ENCODE data around the gene BSPH1. TPM values are rescaled to one million over a fixed set of nuclear protein-coding genes. Genes with fewer than 3 reads are reported as not detected.

The BSPH1 gene
- total and polyA plus RNA-seq, 2 of the 13 experiments (the other 11 are each of a cell fraction or from before 2014, with no cell fraction given), result not detected

DNA sequence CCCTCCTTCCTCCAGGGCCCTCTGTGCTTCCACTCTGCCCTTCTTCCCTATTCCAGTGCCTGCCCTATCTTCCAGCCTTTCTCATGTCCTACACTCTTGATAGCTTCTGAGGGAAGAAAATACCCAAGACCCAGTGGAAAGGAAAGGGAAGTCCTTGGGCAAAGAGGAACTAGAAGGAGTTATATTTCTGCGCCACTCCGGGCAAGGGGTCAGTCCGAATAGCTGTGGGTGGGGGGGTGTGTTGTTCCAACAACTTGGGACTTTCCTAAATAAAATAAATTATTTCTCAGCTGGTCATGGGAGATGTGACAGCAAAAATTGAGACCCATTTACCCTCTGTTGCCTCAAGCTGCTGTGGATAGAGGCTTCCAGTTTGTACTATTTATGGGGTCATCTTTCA, 28.7 kb upstream of the BSPH1 start (continued):
- TF ChIP-seq, protein P1, sequence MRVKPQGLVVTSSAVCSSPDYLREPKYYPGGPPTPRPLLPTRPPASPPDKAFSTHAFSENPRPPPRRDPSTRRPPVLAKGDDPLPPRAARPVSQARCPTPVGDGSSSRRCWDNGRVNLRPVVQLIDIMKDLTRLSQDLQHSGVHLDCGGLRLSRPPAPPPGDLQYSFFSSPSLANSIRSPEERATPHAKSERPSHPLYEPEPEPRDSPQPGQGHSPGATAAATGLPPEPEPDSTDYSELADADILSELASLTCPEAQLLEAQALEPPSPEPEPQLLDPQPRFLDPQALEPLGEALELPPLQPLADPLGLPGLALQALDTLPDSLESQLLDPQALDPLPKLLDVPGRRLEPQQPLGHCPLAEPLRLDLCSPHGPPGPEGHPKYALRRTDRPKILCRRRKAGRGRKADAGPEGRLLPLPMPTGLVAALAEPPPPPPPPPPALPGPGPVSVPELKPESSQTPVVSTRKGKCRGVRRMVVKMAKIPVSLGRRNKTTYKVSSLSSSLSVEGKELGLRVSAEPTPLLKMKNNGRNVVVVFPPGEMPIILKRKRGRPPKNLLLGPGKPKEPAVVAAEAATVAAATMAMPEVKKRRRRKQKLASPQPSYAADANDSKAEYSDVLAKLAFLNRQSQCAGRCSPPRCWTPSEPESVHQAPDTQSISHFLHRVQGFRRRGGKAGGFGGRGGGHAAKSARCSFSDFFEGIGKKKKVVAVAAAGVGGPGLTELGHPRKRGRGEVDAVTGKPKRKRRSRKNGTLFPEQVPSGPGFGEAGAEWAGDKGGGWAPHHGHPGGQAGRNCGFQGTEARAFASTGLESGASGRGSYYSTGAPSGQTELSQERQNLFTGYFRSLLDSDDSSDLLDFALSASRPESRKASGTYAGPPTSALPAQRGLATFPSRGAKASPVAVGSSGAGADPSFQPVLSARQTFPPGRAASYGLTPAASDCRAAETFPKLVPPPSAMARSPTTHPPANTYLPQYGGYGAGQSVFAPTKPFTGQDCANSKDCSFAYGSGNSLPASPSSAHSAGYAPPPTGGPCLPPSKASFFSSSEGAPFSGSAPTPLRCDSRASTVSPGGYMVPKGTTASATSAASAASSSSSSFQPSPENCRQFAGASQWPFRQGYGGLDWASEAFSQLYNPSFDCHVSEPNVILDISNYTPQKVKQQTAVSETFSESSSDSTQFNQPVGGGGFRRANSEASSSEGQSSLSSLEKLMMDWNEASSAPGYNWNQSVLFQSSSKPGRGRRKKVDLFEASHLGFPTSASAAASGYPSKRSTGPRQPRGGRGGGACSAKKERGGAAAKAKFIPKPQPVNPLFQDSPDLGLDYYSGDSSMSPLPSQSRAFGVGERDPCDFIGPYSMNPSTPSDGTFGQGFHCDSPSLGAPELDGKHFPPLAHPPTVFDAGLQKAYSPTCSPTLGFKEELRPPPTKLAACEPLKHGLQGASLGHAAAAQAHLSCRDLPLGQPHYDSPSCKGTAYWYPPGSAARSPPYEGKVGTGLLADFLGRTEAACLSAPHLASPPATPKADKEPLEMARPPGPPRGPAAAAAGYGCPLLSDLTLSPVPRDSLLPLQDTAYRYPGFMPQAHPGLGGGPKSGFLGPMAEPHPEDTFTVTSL (CRISPR knock-in tag; IDR thresholded peaks at IDR 0.05; ENCODE audit: borderline replicate concordance), result no peak
- TF ChIP-seq, protein P2, sequence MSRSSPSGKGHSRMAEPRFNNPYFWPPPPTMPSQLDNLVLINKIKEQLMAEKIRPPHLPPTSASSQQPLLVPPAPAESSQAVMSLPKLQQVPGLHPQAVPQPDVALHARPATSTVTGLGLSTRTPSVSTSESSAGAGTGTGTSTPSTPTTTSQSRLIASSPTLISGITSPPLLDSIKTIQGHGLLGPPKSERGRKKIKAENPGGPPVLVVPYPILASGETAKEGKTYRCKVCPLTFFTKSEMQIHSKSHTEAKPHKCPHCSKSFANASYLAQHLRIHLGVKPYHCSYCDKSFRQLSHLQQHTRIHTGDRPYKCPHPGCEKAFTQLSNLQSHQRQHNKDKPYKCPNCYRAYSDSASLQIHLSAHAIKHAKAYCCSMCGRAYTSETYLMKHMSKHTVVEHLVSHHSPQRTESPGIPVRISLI (CRISPR knock-in tag; IDR thresholded peaks at IDR 0.05; ENCODE audit: borderline replicate concordance), result no peak
- no peak for TF ChIP-seq GABPB1 (CRISPR knock-in tag; IDR thresholded peaks at IDR 0.05)
- no peak for TF ChIP-seq BORCS8-MEF2B (CRISPR knock-in tag; IDR thresholded peaks at IDR 0.05)
- TF ChIP-seq, protein P3, sequence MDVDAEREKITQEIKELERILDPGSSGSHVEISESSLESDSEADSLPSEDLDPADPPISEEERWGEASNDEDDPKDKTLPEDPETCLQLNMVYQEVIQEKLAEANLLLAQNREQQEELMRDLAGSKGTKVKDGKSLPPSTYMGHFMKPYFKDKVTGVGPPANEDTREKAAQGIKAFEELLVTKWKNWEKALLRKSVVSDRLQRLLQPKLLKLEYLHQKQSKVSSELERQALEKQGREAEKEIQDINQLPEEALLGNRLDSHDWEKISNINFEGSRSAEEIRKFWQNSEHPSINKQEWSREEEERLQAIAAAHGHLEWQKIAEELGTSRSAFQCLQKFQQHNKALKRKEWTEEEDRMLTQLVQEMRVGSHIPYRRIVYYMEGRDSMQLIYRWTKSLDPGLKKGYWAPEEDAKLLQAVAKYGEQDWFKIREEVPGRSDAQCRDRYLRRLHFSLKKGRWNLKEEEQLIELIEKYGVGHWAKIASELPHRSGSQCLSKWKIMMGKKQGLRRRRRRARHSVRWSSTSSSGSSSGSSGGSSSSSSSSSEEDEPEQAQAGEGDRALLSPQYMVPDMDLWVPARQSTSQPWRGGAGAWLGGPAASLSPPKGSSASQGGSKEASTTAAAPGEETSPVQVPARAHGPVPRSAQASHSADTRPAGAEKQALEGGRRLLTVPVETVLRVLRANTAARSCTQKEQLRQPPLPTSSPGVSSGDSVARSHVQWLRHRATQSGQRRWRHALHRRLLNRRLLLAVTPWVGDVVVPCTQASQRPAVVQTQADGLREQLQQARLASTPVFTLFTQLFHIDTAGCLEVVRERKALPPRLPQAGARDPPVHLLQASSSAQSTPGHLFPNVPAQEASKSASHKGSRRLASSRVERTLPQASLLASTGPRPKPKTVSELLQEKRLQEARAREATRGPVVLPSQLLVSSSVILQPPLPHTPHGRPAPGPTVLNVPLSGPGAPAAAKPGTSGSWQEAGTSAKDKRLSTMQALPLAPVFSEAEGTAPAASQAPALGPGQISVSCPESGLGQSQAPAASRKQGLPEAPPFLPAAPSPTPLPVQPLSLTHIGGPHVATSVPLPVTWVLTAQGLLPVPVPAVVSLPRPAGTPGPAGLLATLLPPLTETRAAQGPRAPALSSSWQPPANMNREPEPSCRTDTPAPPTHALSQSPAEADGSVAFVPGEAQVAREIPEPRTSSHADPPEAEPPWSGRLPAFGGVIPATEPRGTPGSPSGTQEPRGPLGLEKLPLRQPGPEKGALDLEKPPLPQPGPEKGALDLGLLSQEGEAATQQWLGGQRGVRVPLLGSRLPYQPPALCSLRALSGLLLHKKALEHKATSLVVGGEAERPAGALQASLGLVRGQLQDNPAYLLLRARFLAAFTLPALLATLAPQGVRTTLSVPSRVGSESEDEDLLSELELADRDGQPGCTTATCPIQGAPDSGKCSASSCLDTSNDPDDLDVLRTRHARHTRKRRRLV (CRISPR knock-in tag; IDR thresholded peaks at IDR 0.05), result no peak
- TF ChIP-seq ZNF792 (CRISPR knock-in tag; IDR thresholded peaks at IDR 0.05), result no peak
